HG02678 (cell line): Measurements from ENCODE around the gene LHCGR.
"Not testable (repeated sequence)": the region's sequence is repeated elsewhere in the genome, so short reads cannot be mapped to it uniquely, and the experiment has no call there.

Source experiments
- ATAC-seq: cut with Tn5 transposase; IDR thresholded peaks from one replicate; pipeline ENCODE4 v1.9.1; 2021; ENCODE audit warnings: mild to moderate bottlenecking, moderate library complexity; ENCODE audit not compliant: unreplicated experiment

LHCGR gene

DNA sequence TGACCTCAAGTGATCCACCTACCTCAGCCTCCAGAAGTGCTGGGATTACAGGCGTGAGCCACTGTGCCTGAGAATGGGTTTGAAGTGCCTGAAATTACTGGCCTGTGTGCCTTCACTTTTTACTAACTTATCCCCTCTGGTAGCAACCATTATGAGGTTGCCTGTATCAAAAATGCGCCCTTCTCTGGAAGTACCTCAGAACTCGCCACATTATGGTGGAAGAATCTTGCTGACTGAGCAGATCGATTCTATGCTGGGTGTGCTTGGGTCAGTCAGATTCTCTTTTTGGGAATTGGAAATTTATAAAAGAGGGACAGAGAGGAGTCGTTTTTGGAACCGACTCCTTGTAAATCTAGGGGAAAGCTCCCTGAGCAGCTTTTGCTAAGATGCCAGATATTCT, 8.2 kb downstream of the LHCGR start:
- no peak for ATAC-seq

DNA sequence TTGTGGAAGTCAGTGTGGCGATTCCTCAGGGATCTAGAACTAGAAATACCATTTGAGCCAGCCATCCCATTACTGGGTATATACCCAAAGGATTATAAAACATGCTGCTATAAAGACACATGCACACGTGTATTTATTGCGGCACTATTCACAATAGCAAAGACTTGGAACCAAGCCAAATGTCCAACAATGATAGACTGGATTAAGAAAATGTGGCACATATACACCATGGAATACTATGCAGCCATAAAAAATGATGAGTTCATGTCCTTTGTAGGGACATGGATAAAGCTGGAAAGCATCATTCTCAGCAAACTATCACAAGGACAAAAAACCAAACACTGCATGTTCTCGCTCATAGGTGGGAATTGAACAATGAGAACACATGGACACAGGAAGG, 16.3 kb downstream of the LHCGR start:
- ATAC-seq = not testable (repeated sequence)

DNA sequence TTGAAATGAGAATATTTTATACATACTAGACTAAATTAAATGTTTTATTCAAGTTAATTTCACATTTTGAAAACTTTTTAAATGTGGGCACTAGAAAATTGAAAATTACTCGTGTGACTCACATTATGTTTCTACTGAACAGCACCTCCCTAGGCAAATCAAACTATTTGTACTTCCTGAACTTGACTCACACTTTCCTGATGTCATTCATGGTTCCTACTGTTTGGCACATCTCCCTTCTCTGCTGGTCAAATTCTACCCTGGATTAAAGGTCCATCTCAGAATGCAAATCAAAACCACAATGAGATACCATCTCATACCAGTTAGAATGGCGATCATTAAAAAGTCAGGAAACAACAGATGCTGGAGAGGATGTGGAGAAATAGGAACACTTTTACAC, 16.7 kb downstream of the LHCGR start:
- ATAC-seq = no peak

DNA sequence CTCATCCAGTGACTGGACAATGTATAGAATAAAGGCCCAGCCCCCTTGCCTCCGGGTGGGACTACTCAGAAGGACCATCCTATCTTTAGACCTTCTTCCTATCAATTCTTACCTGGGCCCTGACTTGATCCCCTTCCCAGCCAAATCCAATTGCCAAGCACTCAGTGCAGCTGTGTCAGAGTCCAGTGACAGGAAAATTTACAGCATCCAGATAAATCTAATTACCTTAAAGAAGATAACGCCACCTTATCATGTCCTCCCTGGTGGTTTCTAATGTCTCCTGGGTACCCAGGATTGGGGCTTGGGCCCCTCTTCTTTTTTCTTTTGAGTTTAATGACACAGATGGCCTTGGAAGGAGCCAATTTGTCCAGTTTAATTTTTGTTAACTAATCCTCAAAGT, 19.3 kb downstream of the LHCGR start:
- no peak for ATAC-seq

DNA sequence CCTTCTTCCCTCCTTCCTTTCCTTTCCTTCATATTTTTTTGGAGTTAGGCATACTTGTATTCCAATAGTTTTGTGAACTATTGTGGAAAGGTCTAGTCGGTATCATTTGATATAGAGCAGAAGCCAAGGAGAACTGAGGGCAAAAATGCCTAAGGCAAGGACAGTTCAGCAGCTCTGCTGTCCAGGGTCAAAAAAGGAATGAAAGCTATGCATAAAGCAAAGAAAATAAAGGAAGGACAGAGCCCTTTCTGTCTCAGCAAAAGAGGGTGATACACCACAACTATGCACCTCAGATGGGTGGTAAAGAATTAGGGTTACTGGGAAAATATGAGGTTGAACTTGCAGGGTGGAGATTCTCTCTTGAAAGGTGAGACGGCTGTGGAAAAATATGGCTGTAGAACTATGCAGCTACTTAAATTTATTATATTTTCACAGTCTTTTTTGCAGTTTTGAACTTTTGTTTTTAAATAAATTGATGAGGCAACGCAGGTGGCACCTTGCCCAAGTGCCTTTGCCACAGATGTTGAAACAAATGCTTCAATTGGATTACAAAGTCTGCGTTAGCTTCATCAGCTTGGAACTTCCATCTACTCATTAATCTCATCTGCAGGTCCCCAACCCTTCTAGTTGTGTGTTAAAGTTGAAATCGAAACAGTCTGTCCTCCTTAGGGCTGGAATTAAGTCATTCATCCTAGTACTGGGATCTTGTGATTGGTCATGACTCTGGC, 20.8 kb downstream of the LHCGR start:
- ATAC-seq = no peak

DNA sequence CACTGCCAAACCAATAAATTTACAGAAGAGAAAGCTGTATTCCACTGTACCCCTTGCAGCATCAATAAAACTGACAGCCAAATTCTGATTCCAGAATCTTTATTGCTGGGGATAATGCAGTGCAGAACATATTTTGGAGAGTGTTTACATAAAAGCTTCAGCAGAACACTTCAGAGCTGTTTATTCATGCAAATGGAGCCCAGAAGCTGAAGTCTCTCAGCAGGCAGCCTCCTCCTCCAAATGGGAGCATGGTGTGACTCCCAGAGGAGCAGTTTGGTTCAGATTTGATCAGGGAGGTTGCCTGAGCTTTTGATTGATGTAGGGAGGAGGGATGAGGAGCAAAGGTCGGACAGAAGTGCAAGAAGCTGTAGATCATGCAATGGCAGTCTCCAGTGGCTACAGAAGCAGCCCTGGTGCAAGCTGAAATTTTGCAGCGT, 22.4 kb downstream of the LHCGR start:
- ATAC-seq = no peak

DNA sequence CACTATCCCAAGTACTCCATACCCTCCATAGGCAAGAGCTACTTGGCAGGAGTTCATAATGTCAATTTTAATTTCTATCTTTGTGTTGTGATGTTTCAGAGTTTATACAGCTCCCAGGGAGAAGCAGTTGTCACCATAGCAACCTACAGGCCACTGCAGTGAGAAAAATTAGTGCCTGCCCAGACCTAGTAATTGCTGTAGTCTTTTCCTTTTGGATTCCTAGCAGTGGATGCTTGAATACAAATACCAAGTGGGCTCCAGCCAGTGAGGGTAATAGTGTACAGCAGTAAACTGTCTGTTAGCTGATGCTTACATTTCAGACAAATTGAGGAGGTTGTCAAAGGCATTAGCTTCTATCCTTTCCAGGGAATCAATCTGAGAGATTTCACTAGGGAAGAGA, 26.7 kb downstream of the LHCGR start:
- ATAC-seq = no peak

DNA sequence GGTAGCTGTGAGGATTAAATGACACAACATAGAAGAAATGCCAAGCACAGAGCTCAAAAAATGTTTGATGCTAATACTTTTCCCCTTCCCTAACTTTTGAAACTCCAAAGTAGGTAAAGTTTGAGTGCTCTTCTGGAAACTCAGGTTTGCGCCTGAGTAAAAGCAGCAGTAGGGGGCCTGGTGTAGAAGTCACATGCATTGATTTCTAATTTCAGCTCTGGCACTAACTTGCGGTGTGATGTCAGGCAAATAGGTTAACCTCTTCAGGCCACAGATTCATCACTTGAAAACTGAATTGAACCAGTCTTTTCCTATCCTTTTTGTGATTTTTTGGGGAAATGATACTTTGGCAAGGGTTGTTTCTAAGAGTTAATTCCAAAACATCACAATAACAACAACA, 27.2 kb downstream of the LHCGR start:
- ATAC-seq = no peak

DNA sequence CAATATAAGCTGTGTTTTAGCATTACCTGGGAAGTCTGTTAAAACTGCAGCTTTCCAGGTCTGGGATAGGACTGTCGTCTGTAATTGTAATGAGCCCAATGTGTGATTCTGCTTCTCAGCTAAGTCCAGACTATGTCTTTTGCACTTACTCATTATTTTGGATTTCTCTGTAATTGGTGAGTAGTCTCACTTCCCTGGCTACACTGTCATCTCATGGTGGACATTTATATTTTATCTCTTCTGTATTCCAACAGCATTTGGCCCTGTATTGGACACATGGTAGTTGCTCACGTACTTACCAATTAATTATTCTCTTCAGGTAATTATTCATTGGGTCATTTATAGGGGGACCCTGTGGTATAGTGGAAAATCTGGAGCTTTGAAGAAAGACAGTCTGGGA, 28.0 kb downstream of the LHCGR start:
- ATAC-seq = no peak

DNA sequence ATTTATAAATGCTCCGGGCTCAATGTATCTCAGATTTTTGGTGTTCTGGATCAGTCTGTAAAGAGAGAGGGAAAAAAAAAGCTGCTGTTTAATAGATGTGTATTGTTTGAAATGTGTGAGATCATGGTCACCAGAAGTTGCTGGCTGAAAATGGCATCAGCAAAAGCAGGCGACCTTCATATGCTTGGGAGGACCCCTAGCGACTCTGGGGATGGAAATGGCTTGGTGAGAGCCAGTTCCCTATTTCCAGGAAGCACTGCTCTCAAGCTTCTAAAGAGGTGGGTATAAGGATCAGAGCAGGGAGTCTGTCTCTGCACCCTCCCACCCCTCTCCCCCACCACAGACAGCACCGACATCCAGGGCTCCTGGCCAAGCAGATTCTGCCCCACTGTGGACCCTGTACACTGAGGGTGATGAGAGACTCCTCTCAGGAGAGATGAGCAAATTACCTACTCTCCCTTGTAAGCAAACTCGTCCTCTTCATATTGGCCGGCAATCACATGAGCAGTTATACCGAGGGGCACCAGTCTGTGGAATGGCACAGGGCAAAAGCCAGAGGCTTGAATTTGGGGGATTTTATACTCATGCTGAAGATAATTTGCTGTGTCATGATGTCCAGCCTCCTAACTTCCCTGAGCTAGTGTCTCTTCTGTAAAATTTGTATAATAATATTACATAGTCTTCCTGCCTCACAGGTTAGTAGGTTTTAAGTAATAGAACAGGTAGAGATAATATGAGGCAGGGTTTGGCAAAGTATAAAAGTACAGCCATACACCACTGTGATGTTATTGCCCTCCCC, 29.6 kb downstream of the LHCGR start:
- ATAC-seq = no peak

DNA sequence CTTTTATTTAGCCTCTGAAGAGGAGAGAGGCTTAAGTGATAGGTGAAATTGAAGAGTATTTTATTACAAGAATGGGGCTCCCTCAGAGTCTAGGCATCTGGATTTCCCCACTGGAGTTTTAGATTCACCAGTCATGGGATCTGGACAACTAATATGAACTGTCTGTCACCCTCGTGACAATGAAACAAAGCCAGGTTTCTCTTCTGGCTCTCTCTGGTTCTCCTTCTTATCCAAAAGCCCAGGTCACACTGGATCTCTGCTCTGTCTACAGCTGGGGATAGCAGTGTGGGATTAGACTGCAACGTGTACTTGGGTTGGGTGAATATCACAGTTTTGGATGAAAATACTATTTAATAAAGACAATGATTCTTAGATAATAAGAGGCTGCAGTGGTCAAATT, 31.2 kb downstream of the LHCGR start:
- ATAC-seq = no peak

DNA sequence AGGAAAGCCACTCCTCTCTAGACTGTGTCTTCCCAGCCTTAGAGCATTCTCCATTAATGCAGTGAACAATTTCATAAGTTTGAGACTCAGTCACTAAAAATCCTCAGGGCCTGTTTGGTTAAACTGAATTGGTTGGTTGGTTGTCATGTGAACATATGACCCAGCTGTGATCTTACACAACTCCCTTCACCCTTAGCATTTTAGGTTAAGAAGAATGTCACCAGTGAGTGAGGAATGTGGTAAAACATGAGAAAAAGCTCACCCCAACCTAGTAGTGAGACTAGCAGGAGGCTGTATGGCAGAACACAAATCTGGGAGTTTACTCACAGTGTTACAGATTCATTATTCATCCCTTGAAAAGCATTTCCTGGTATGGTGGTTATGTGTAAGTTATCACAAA, 32.4 kb downstream of the LHCGR start:
- ATAC-seq = no peak

DNA sequence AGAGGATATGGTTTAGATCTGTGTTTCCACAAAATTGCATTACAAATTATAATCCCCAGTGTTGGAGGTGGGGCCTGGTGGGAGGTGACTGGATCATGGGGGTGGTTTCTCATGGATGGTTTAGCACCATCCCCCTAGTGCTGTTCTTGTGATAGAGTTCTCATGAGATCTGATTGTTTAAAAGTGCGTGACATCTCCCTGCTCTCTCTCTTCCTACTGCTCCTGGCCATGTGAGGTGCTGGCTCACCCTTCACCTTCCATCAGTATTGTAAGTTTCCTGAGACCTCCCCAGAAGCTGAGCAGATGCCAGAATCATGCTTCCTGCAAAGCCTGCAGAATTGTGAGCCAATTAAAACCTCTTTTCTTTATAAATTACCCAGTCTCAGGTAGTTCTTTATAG, 33.1 kb downstream of the LHCGR start:
- ATAC-seq = no peak

DNA sequence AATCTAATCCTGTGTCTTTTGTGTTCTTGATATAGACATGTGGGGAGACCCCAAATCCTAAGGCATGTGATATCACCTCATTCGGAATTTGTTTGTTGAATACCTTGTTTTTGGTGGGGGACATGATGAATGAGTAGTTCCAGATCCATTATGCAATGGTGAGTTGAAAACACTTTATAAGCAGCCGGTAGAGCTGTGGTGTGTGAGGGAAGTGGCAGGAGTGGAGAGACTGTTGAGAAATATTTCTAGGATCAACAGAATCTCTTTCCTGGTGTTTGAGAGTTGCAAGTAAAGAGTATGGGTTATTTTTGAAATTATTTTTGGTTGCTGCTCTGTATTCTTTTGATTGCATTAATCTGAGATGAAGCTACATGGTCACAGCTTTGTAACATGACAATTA, 34.4 kb downstream of the LHCGR start:
- ATAC-seq = no peak

DNA sequence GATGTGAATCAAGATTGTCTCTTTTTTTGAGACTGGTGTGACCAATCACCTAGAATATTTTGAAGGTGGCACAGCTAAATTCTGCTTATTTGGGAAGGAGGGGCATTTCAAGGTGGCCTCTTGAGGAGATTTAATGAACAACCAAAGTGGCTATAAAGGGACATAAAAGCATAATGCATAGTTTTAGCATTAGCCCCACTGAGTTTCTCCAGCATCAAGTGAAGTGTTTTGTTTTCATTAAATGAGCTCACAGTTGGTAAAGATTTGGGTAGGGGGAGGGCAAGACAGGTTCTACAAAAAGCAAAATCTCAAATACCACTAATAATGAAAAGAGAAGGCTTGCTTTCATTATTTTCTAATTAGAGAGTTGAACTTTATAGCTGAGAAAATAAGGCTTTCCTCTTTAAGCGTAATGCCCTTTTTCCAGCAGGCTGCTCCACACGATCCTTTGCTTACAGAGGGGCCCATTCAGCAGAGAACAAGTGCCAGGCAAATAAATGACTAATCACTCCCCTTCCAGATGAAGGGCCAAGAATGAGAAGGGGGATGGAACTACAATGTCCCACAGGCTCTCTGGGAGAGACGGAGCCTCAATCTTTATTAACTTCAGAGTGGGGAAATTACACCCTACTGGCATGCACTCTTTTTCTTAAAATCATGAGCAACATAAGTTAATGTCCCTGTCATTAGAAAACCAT, 35.9 kb downstream of the LHCGR start:
- no peak for ATAC-seq

DNA sequence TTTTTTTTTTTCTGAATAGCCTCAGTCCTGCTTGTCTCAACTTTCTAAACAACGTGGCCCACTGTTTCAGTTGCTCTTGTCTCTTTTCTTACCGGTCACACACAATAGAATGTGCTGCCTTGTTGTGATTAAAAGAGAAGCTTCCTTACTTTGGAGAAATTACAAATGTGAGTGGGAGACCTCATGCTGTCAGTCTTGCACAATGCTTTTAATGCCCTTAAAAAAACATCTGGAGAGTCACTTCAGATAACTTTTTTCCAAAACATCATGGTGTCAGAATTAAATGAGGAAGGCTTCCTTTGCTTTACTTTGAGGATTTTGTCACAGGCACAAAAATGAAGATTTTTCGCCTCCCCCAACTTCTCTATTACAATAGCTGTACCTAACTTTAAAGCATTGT, 37.7 kb downstream of the LHCGR start:
- ATAC-seq = no peak

DNA sequence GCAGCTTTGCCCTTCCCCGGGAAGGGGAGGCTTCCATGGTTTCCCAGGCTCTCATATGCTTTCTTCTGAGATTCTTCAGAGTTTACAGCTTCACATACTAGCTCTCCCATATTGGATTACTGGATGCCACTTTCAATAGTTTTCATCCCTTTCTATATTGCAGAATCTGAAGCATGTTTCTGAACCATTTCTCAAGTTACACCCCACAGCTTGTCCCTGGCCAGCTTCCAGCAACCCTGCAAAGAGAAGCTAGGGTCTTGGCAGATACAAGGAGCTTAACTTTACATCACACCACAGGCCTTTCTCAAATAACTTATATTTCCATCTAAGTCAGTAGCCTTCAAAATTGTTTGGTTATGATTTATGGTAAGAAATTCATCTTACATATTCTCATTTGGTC, 39.6 kb downstream of the LHCGR start:
- ATAC-seq = no peak

DNA sequence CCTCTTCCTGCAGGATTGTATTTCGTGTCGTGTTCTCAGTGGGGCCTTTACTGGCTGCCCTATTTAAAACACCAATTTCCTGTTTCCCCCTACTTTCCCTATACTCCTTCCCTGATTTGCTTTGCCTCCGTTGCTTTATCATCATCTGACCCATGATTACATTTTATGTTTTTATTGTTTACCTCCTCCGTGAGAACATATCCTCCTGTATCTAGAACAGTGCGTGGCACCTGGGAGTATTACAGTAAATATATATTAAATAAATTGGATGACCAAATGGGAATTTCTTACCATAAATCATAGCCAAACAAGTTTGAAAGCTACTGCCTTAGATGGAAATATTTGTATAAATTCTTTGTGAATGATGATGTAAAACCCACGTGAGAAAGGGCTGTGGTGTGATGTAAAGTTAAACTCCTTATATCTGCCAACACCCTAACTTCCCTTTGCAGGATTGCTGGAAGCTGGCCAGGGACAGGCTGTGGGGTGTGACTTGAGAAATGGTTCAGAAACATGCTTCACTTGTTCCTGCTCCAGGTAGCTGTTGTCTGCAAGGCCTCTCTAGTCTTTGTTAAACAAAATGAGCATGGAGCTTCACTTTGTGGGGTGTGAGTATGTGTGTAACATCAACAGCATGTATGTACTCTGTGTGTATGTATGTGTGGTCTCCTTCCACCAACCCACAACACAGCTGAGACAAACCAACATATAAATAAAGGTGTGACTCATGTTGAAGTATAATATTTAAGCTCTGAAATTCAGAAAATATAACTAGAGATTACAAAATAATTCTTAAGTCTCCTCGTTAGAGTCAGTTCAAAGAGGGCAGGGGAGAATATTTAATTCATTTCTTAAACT, 40.3 kb downstream of the LHCGR start:
- ATAC-seq = no peak

DNA sequence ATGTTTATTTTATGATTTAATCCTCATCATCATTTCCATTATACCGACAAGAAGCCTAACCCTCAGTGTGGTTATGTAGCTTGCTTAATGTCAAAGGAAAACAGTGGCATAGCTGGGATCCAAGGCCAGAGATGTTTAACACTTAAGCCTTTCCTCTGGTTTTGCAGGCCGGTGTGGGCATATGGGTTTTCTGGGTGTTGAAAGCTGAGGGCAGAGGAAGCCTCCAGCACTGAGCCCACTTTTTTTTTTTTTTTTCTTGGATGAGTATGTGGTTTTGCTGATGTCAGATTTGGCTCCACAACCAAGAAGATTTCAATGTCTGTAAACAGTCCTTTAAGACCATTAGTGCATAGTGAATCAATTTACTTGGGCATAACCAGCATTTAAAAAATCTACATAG, 41.3 kb downstream of the LHCGR start:
- ATAC-seq = no peak

DNA sequence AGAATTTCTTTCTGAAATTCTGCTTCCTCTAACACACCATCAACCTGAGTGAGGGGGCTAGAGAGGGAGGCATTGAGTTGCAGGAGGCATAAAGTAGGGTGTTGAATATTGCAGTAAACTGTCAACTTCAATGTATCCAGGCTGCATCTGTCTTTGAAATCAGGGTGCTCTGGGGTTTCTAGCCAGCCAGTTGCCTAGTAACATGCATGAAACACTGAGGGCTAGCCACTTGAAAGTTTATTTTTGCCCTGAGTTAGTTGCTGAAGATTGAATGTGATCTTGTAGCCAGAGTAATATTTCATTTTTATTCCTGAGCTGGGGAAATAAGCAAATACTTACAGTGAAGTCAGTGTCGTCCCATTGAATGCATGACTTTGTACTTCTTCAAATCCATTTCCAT, 41.9 kb downstream of the LHCGR start:
- ATAC-seq = no peak

DNA sequence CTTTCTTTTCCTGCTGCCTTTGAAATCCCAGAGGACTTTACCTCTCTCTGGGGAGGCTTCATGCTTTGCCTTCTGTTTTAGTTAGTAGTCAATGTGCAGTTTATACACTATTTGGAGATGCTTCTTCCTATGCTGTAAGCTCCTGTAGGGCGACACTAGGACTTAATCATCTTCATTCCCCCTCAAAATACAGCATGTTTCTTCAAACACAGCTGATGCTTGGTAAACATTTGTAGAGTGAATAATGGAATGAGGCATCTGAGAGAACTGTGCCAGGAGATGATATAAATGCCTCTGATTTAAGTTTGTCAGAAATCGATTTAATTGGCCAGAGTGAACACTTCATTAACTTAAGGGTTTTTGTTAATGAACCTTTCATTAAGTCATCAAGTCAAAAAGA, 43.4 kb downstream of the LHCGR start:
- no peak for ATAC-seq
